GM23338 (cell line): ENCODE measurements around the gene HUS1. TPM values are rescaled to one million over a fixed set of nuclear protein-coding genes. Genes with fewer than 3 reads are reported as not detected.
A peak's percentile ranks its signal among the peaks of the same experiment; 100 is the strongest.

Experiments used
- ATAC-seq: fragments of 200-7000 bp; cut with Tn5 transposase; 3 replicates; pipeline ENCODE4 v1.9.1; 2020
- DNase-seq: peaks from one replicate; pipeline ENCODE4 v3.0.0-alpha.2; 2015; ENCODE audit warnings: low spot score
- H2AFZ ChIP-seq: fragments of 200-600 bp; sonication (generic); 2 replicates; pipeline ENCODE4 v1.8.0; 2016; ENCODE audit warnings: antibody characterized with exemption, mild to moderate bottlenecking, moderate library complexity
- H3F3A ChIP-seq: fragments of 200-600 bp; sonication (generic); replicated peaks from 2 replicates; pipeline ENCODE4 v1.8.0; 2017; ENCODE audit warnings: antibody characterized with exemption, mixed run types, low read depth
- H3K27ac ChIP-seq: fragments of 200-600 bp; sonication (generic); 2 replicates; pipeline ENCODE4 v1.6.1; 2016; ENCODE audit warnings: low read depth
- H3K27me3 ChIP-seq: fragments of 200-600 bp; sonication (generic); 2 replicates; pipeline ENCODE4 v1.8.0; 2016; ENCODE audit warnings: mild to moderate bottlenecking, mixed run types, moderate library complexity; ENCODE audit not compliant: insufficient read depth
- H3K36me3 ChIP-seq: fragments of 200-600 bp; sonication (generic); 2 replicates; pipeline ENCODE4 v1.8.0; 2016; ENCODE audit warnings: mild to moderate bottlenecking; ENCODE audit not compliant: insufficient read depth
- H3K4me1 ChIP-seq: fragments of 200-600 bp; sonication (generic); 2 replicates; pipeline ENCODE4 v1.8.0; 2016; ENCODE audit warnings: mild to moderate bottlenecking, moderate library complexity; ENCODE audit not compliant: insufficient read depth
- H3K4me2 ChIP-seq: fragments of 200-600 bp; sonication (generic); 2 replicates; pipeline ENCODE4 v1.7.1; 2017; ENCODE audit warnings: mixed run types
- H3K4me3 ChIP-seq: fragments of 200-600 bp; sonication (generic); 2 replicates; pipeline ENCODE4 v1.6.1; 2016; ENCODE audit warnings: mixed run types
- H3K79me2 ChIP-seq: fragments of 200-600 bp; sonication (generic); replicated peaks from 2 replicates; pipeline ENCODE4 v1.8.0; 2017; ENCODE audit warnings: mild to moderate bottlenecking; ENCODE audit not compliant: insufficient read depth
- H3K9me2 ChIP-seq: fragments of 200-600 bp; sonication (generic); 2 replicates; pipeline ENCODE4 v1.8.0; 2017; ENCODE audit not compliant: insufficient read depth
- H4K20me1 ChIP-seq: fragments of 200-600 bp; sonication (generic); replicated peaks from 2 replicates; pipeline ENCODE4 v1.8.0; 2017; ENCODE audit warnings: mild to moderate bottlenecking; ENCODE audit not compliant: insufficient read depth
- H3K27ac Mint-ChIP-seq: 2 replicates; pipeline ENCODE4 v1.8.0; 2020; ENCODE audit warnings: inconsistent platforms, mild to moderate bottlenecking, moderate library complexity, mixed read lengths
- H3K27me3 Mint-ChIP-seq: 3 replicates; pipeline ENCODE4 v1.8.0; 2022; ENCODE audit warnings: low read depth, mild to moderate bottlenecking, moderate library complexity, mixed read lengths, inconsistent platforms; ENCODE audit not compliant: insufficient read depth, poor library complexity
- H3K36me3 Mint-ChIP-seq: 3 replicates; pipeline ENCODE4 v1.8.0; 2021; ENCODE audit warnings: low read depth, mild to moderate bottlenecking, inconsistent platforms, moderate library complexity, mixed read lengths
- H3K4me1 Mint-ChIP-seq: 3 replicates; pipeline ENCODE4 v1.8.0; 2020; ENCODE audit warnings: mild to moderate bottlenecking, inconsistent platforms, mixed read lengths
- H3K4me3 Mint-ChIP-seq: 3 replicates; pipeline ENCODE4 v1.8.0; 2021; ENCODE audit warnings: moderate library complexity, mild to moderate bottlenecking, inconsistent platforms, mixed read lengths
- H3K9me3 Mint-ChIP-seq: 3 replicates; pipeline ENCODE4 v1.8.0; 2020; ENCODE audit warnings: moderate library complexity, mild to moderate bottlenecking, inconsistent platforms, mixed read lengths
- CREB1 ChIP-seq: fragments of 250-450 bp; sonication (Bioruptor Pico); IDR thresholded peaks from 2 replicates; pipeline ENCODE4 v1.5.0; 2020; ENCODE audit warnings: low read depth, mild to moderate bottlenecking, moderate library complexity
- CTCF ChIP-seq, 2 experiments: fragments of 200-600 bp in 1 of 2; sonication (generic) in 1 of 2; conservative IDR thresholded peaks; 2 replicates each; pipeline versions ENCODE4 v1.5.1 to v1.6.1; 2016 to 2017; ENCODE audit warnings: antibody characterized with exemption in 2 of 2, low read depth in 2 of 2, mild to moderate bottlenecking in 2 of 2, moderate library complexity in 1 of 2
- ETS1 ChIP-seq: IDR thresholded peaks from 2 replicates; pipeline ENCODE4 v1.6.1; 2016; ENCODE audit warnings: antibody characterized with exemption
- EZH2 ChIP-seq: fragments of 200-600 bp; sonication (generic); IDR thresholded peaks from one replicate; pipeline ENCODE4 v1.8.0; 2017; ENCODE audit warnings: antibody characterized with exemption, mild to moderate bottlenecking, low read depth; ENCODE audit not compliant: unreplicated experiment
- EZH2phosphoT487 ChIP-seq: fragments of 200-600 bp; sonication (generic); IDR thresholded peaks from one replicate; pipeline ENCODE4 v1.8.1; 2018; ENCODE audit warnings: antibody characterized with exemption; ENCODE audit not compliant: unreplicated experiment
- JUNB ChIP-seq: IDR thresholded peaks from one replicate; pipeline ENCODE4 v1.6.1; 2016; ENCODE audit warnings: antibody characterized with exemption; ENCODE audit not compliant: unreplicated experiment
- NANOG ChIP-seq: IDR thresholded peaks from 2 replicates; pipeline ENCODE4 v1.6.1; 2016; ENCODE audit warnings: antibody characterized with exemption, borderline replicate concordance
- POLR2AphosphoS5 ChIP-seq: IDR thresholded peaks from 2 replicates; pipeline ENCODE4 v1.6.1; 2016; ENCODE audit warnings: antibody characterized with exemption, low read depth
- REST ChIP-seq: IDR thresholded peaks from one replicate; pipeline ENCODE4 v1.6.1; 2018; ENCODE audit warnings: antibody characterized with exemption; ENCODE audit not compliant: unreplicated experiment
- long read RNA-seq: library from polyadenylated mRNA; unstranded; transcript quantifications from one replicate; pipeline ENCODE4 v2.0.0, GENCODE V29; 2020; ENCODE audit not compliant: unreplicated experiment
- polyA plus RNA-seq: library from polyadenylated mRNA; unstranded; fragments of >200 nt; fragmentation: Nextera tagmentation; extraction: Ambion mirVana; gene quantifications from 2 replicates; pipeline ENCODE4 v1.2.1, GENCODE V29; 2016
- total RNA-seq: library from RNA; depleted of rRNA; stranded (reverse); fragments of >200 nt; shearing (Covaris generic); gene quantifications from 2 replicates; pipeline ENCODE4 v1.2.3, GENCODE V29; 2014; rRNA removed

Gene HUS1
- total RNA-seq (29.7 and 39.0 TPM in 2 replicates), polyA plus RNA-seq (12.9 and 14.9 TPM in 2 replicates)
- long read RNA-seq, partial matches to known transcripts = 0 of 8 reads
- long read RNA-seq, other reads (novel, unspliced or antisense) = 3 of 8 reads

- Histone ChIP-seq H3F3A (no peaks in the 10 kb centered on the region), H3K4me3 (peak within 1 kb of the TSS; percentile 70), H3K4me2 (peak within 1 kb of the TSS; percentile 85), H3K27ac (peak within 1 kb of the TSS; percentile 92), H4K20me1 (peaks cover 8% of the 10 kb centered on the region), H3K9me2 (no peaks in the 10 kb centered on the region), H3K36me3 (peaks cover 36% of the 10 kb centered on the region), H3K27me3 (no peaks in the 10 kb centered on the region), H2AFZ (no peak within 1 kb of the TSS), H3K4me1 (peaks cover 7% of the 10 kb centered on the region), H3K79me2 (peaks cover 19% of the 10 kb centered on the region)
- Mint-ChIP-seq H3K4me1 (peaks cover 3% of the 10 kb centered on the region), H3K4me3 (peak within 1 kb of the TSS; percentile 94), H3K27ac (peak within 1 kb of the TSS; percentile 97), H3K36me3 (peaks cover 42% of the 10 kb centered on the region), H3K9me3 (no peaks in the 10 kb centered on the region), H3K27me3 (peaks cover 6% of the 10 kb centered on the region)
- ATAC-seq (peak; percentile 98), DNase-seq (peak; percentile 98)
- peak; percentile 57 for TF ChIP-seq ETS1
- peak; percentile 84 for TF ChIP-seq POLR2AphosphoS5
- TF ChIP-seq EZH2phosphoT487 = no peak
- TF ChIP-seq CREB1 = peak; percentile 84
Measured at GRCh38 chr7:47979145-47979831, at the start of gene HUS1. TSS of gene HUS1 (minus strand) at chr7:47979615. CDS start at chr7:47979519, 96 bp downstream.

- H3K79me2 ChIP-seq = no peaks in the 10 kb centered on the region
- H3K4me1 ChIP-seq = no peaks in the 10 kb centered on the region
- no peaks in the 10 kb centered on the region for H3K36me3 ChIP-seq
- TF ChIP-seq NANOG (no peak), CREB1 (no peak), EZH2phosphoT487 (no peak), REST (no peak), POLR2AphosphoS5 (no peak), CTCF (conservative IDR thresholded peaks at IDR 0.05; ENCODE audit: low read depth in 2 of 2) (no peak), JUNB (no peak), EZH2 (no peak)
- no peak within 1 kb of the TSS for H3K4me3 ChIP-seq
- H3F3A ChIP-seq = no peaks in the 10 kb centered on the region
- H3K27me3 ChIP-seq = peaks cover 4% of the 10 kb centered on the region
- Mint-ChIP-seq H3K9me3 (no peaks in the 10 kb centered on the region; the same call in 2 of the 3 replicates), H3K27ac (no peak within 1 kb of the TSS), H3K36me3 (no peaks in the 10 kb centered on the region), H3K4me1 (no peaks in the 10 kb centered on the region), H3K4me3 (no peak within 1 kb of the TSS), H3K27me3 (no peaks in the 10 kb centered on the region)
- no peak within 1 kb of the TSS for H3K4me2 ChIP-seq
- ATAC-seq (no peak), DNase-seq (no peak)
- H3K27ac ChIP-seq = no peak within 1 kb of the TSS
- H4K20me1 ChIP-seq = no peaks in the 10 kb centered on the region
- H2AFZ ChIP-seq = peak within 1 kb of the TSS; percentile 49; the same call in 1 of the 2 replicates
- no peaks in the 10 kb centered on the region for H3K9me2 ChIP-seq
Measured at GRCh38 chr7:48028938-48029337, 49.5 kb upstream of the HUS1 start, which contains the start of gene SUN3. TSS of gene SUN3 (minus strand) at chr7:48029107. CDS start at chr7:48028938, 169 bp downstream.
